GM21786 (cell line): ENCODE results near the gene IARS1.
A peak's percentile ranks its signal among the peaks of the same experiment; 100 is the strongest.

Experiments used
- ATAC-seq: cut with Tn5 transposase; IDR thresholded peaks from one replicate; pipeline ENCODE4 v1.9.1; 2021; ENCODE audit not compliant: unreplicated experiment

IARS1 gene

GRCh38 chr9:92293452-92294296, at the start of gene IARS1:
Gene IARS1, minus strand, starts transcription at chr9:92293697. Its CDS starts 4,278 bp downstream, at chr9:92289419.
- ATAC-seq: peak; percentile 97

GRCh38 chr9:92342825-92343488, 49.5 kb upstream of the IARS1 start:
- ATAC-seq: no peak

GRCh38 chr9:92341578-92341977, 48.1 kb upstream of the IARS1 start:
- ATAC-seq: no peak

- ATAC-seq: no peak
These were observed 39.8 kb upstream of the IARS1 start for GRCh38 chr9:92333282-92333634.

- ATAC-seq: no peak
These were observed 39.2 kb upstream of the IARS1 start for GRCh38 chr9:92332577-92333281.

GRCh38 chr9:92328225-92328624, 34.7 kb upstream of the IARS1 start:
- ATAC-seq: no peak

GRCh38 chr9:92327283-92327850, 33.9 kb upstream of the IARS1 start:
- ATAC-seq: no peak

GRCh38 chr9:92325991-92326500, 32.5 kb upstream of the IARS1 start:
- no peak for ATAC-seq

GRCh38 chr9:92325269-92325990, 31.9 kb upstream of the IARS1 start, which contains the start of the genes CENPP and NOL8:
Gene CENPP, plus strand, starts transcription at chr9:92325953.
Gene NOL8, minus strand, starts transcription at chr9:92325350. Its CDS starts 1,189 bp downstream, at chr9:92324161.
- ATAC-seq: peak; percentile 92

GRCh38 chr9:92324889-92325268, 31.4 kb upstream of the IARS1 start:
- ATAC-seq: no peak

- ATAC-seq: no peak
These were observed 30.9 kb upstream of the IARS1 start for GRCh38 chr9:92324431-92324830.

- no peak for ATAC-seq
These were observed 22.0 kb upstream of the IARS1 start for GRCh38 chr9:92315456-92315855.

GRCh38 chr9:92313624-92314012, 20.1 kb upstream of the IARS1 start:
- no peak for ATAC-seq

GRCh38 chr9:92312887-92313623, 19.6 kb upstream of the IARS1 start:
- ATAC-seq: no peak

GRCh38 chr9:92310562-92310961, 17.1 kb upstream of the IARS1 start:
- ATAC-seq: no peak

- ATAC-seq: peak; percentile 64
These were observed 15.4 kb upstream of the IARS1 start for GRCh38 chr9:92308893-92309292.

- no peak for ATAC-seq
These were observed 7.4 kb upstream of the IARS1 start for GRCh38 chr9:92300936-92301335.

GRCh38 chr9:92299116-92299515, 5.6 kb upstream of the IARS1 start:
- peak; percentile 52 for ATAC-seq

GRCh38 chr9:92298036-92298435, 4.5 kb upstream of the IARS1 start:
- no peak for ATAC-seq

GRCh38 chr9:92297611-92298010, 4.1 kb upstream of the IARS1 start:
- ATAC-seq: no peak
